ENCODE measurements around the gene SHISA9.

The SHISA9 gene

GRCh38 chr16:12951392-12951791 lies 50.0 kb downstream of the SHISA9 start:
- no peak for TF ChIP-seq CTCF (conservative IDR thresholded peaks at IDR 0.05; ENCODE audit: low read depth, low read length)

GRCh38 chr16:12951976-12952375 lies 50.6 kb downstream of the SHISA9 start:
- no peak for DNase-seq (ENCODE audit: low read depth)
- no peak for TF ChIP-seq CTCF (conservative IDR thresholded peaks at IDR 0.05; ENCODE audit: low read depth, low read length)
- H3K4me3 ChIP-seq (ENCODE audit: low read depth, low read length), result no peak overlapping the region

More at GRCh38 chr16:12951392-12951791, 50.0 kb downstream of the SHISA9 start:
- no peak overlapping the region for H3K4me3 ChIP-seq (ENCODE audit: low read depth, low read length)
- no peak for DNase-seq (ENCODE audit: low read depth)

DNA sequence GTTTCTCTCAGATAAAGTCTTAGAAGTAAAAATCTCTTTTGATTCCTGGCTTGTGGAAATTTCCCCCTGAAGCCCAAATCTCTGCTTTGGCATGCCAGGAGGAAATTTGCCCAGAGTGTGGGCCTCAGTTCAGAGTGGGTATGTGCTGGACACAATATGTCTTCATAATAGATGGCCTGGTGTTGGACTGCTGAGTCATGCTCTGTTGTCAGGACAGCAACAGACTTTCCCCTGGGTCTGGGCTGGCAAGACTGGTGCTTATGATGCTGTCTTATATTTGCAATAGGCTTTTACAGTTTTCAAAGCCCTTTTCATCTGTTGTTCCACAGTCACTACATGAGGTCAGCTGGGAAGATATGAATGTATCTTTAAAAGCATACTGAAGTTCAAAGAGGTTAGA lies 57.0 kb downstream of the SHISA9 start:
- H3K4me3 ChIP-seq (ENCODE audit: low read depth, low read length), result no peak overlapping the region
- TF ChIP-seq CTCF (conservative IDR thresholded peaks at IDR 0.05; ENCODE audit: low read depth, low read length), result no peak
- no peak for DNase-seq (ENCODE audit: low read depth)

GRCh38 chr16:12959072-12959471 lies 57.7 kb downstream of the SHISA9 start:
- no peak overlapping the region for H3K4me3 ChIP-seq (ENCODE audit: low read depth, low read length)
- TF ChIP-seq CTCF (conservative IDR thresholded peaks at IDR 0.05; ENCODE audit: low read depth, low read length), result no peak
- DNase-seq (ENCODE audit: low read depth), result no peak

GRCh38 chr16:12961626-12962025 lies 60.2 kb downstream of the SHISA9 start:
- DNase-seq (ENCODE audit: low read depth), result no peak
- no peak for TF ChIP-seq CTCF (conservative IDR thresholded peaks at IDR 0.05; ENCODE audit: low read depth, low read length)

DNA sequence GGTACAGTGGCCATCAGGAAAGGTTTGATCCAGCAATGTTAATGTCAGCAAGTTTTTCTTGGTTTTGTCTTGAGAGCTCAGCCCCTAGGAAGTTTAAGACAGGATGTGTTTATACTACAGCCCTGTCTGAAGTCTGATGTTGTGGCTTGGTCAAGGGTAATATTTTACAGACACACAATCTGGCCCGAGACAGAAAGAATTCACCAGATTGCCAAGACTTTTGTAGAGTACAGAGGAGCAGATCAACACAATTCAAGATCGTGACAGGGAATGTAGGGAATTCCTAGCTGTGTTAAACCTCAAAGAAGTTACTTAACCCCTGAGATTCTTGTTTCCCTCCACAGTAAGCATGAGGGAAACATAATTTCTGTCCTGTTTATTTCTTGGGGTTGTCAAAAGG lies 63.1 kb downstream of the SHISA9 start:
- TF ChIP-seq CTCF (conservative IDR thresholded peaks at IDR 0.05; ENCODE audit: low read depth, low read length), result no peak
- H3K4me3 ChIP-seq (ENCODE audit: low read depth, low read length), result no peak overlapping the region
- DNase-seq (ENCODE audit: low read depth), result no peak

More at GRCh38 chr16:12961626-12962025, 60.2 kb downstream of the SHISA9 start:
- no peak overlapping the region for H3K4me3 ChIP-seq (ENCODE audit: low read depth, low read length)

DNA sequence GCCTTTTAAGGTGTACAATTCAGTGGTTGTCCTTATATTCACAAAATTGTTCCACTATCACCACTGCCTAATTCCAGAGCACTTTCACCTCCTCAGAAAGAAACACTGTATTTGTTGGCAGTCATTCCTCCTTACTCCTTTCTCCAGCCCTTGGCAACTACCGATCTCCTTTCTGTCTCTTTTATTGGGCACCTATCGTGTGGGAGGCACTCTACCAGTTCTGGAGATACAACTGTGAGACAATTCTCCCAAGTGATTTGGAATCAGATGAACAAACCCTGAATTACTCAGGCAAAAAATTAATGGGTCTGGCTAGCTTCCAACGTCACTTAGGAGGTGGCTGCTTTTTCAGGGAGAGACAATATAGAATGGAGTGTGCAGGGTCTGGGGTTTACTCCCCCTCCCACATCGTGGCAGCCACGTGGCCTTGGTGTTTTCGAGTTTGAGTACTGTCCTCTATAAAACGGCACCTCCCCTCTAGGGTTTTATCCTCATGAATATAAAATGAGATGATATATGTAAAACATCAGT lies 63.9 kb downstream of the SHISA9 start:
- no peak for DNase-seq (ENCODE audit: low read depth)
- no peak for TF ChIP-seq CTCF (conservative IDR thresholded peaks at IDR 0.05; ENCODE audit: low read depth, low read length)
- no peak overlapping the region for H3K4me3 ChIP-seq (ENCODE audit: low read depth, low read length)

All from choroid plexus epithelial cell (primary cell).